ENCODE results near the gene MCM3AP.

The MCM3AP gene

DNA sequence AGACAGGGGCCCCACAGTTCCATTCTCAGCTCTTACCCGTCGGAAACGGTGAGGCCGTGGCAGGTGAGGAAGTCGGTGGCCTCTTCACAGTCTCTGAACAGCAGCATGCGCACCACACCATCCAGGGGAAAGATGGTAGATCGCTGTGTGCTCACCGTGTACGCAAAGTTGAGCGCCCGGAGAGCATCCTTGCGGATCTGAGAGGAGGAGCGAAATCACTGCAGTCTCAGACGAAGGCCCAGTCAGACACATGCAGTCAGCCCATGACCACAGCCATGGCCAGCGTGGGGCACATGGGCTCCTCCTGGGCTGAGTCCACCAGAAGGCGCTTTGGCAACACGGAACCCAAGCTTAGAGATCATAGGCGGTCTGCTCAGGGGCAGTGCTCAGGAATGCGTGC is 18.5 kb downstream of the MCM3AP start:
- TF ChIP-seq, protein P1, sequence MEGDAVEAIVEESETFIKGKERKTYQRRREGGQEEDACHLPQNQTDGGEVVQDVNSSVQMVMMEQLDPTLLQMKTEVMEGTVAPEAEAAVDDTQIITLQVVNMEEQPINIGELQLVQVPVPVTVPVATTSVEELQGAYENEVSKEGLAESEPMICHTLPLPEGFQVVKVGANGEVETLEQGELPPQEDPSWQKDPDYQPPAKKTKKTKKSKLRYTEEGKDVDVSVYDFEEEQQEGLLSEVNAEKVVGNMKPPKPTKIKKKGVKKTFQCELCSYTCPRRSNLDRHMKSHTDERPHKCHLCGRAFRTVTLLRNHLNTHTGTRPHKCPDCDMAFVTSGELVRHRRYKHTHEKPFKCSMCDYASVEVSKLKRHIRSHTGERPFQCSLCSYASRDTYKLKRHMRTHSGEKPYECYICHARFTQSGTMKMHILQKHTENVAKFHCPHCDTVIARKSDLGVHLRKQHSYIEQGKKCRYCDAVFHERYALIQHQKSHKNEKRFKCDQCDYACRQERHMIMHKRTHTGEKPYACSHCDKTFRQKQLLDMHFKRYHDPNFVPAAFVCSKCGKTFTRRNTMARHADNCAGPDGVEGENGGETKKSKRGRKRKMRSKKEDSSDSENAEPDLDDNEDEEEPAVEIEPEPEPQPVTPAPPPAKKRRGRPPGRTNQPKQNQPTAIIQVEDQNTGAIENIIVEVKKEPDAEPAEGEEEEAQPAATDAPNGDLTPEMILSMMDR (IDR thresholded peaks at IDR 0.05; ENCODE audit: low read depth, low read length): no peak
- DNase-seq (ENCODE audit: extremely low read depth, low read depth): no peak

DNA sequence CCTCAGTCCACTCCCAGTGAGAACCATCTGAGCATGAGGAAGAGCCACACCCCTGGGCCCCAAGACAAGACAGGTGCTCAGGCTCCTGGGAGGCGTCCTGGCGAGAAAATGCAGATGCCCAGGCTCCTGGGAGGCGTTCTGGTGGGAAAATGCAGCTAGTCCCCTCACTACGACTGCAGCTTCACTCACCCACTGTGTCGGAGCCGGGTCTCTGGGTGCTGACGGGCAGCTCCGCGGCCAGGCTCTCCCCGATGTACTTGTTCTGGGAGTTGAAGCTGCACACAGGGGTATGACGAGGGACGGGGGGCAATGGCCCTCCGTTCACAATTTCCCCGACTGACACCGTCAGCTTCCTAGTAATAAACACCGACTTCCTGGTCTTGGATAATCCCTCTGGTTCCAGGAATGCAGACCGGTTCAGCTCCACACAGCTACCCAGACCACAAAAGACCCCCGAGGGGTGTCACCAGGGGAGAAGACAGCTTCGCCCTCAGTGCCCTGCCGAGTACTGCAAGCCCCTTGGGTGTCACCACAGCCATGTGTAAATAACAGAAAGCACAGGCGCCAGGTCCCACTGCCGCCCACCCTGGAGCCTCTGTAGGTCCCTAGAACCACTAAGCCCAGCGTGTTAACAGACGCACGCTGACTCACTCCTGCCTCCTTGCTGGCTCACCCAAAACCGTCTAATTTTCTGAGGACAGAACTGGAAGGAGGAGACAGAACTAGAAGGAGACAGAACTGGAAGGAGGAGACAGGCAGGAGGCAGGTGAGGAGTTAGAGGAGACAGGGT is 19.5 kb downstream of the MCM3AP start:
- TF ChIP-seq, protein P1 (IDR thresholded peaks at IDR 0.05; ENCODE audit: low read depth, low read length): no peak

DNA sequence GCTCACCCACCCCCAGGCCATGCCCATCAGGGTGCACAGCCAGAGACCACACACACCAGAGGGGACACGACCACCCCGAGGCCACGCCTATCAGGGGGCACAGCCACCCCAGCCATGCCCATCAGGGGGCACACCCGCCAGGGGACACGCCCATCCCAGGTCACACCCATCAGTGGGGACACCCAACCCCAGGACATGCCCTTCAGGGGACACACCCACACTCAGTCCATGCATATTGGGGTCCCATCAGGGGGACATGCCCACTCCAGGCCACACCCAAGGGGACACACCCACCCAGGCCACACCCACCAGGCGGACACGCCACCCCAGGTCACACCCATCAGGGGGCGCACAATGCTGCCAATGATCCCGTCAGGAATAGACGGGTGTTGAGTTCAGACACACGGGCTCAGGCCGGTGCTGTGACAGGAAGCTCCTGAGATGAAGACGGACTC is 20.7 kb downstream of the MCM3AP start:
- no peak for DNase-seq (ENCODE audit: extremely low read depth, low read depth)
- TF ChIP-seq, protein P1 (IDR thresholded peaks at IDR 0.05; ENCODE audit: low read depth, low read length): no peak

More for the DNA sequence above, 19.5 kb downstream of the MCM3AP start:
- DNase-seq (ENCODE audit: extremely low read depth, low read depth): no peak

DNA sequence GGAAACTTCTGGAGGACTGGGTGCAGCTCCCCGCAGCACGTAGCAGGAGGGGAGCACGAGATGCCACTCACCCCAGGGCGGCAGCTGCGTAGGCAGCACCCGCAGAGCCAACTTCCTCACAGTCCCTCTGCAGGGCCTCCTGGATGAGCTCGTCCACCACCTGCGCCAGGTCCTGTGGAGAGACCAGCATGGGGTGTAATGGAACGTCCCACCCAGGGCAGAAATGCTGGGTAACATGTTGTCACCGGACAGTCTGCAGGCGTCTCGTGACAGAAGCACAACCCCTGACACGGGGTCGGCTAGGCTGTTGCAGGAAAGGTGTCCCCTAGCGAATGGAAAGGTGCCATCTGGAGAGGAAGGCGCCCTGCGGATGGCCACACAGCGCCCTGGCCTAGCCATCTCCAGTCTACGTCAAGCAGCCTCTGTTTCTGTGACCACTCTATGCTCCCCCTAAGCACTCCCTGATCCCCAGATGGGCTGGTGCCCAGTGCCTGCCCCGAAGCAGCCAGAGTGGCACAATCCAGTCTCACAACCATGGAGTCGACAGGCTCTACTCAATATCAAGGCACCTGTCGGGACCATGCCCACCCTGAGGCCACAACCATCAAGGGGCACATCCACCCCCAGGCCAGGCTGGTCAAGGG is 21.2 kb downstream of the MCM3AP start:
- no peak for DNase-seq (ENCODE audit: extremely low read depth, low read depth)
- TF ChIP-seq, protein P1 (IDR thresholded peaks at IDR 0.05; ENCODE audit: low read depth, low read length): no peak

DNA sequence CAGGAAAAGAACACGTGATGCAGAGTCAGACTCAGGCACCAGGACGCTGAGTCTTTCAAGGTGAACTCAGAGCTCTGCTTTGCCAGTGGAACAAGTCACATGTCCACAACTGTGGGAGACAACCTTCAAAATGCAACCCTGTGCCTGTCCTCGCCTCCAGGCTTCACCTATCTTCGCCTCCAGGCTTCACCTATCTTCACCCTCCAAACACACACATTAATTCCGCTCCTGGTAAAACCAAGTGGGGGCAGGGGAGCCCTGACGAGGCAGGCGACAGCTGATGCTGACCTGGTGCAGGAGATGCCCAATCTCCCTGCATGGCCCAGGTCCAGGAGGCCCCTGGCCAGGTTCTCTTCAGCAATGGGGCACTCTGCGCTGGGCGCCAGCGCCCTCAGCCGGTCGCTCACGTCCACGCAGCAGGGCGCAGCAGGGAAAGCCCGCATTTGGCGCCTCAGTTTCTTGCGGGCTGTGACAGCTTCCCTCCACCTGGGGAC is 28.9 kb downstream of the MCM3AP start:
- TF ChIP-seq, protein P1 (IDR thresholded peaks at IDR 0.05; ENCODE audit: low read depth, low read length): no peak

DNA sequence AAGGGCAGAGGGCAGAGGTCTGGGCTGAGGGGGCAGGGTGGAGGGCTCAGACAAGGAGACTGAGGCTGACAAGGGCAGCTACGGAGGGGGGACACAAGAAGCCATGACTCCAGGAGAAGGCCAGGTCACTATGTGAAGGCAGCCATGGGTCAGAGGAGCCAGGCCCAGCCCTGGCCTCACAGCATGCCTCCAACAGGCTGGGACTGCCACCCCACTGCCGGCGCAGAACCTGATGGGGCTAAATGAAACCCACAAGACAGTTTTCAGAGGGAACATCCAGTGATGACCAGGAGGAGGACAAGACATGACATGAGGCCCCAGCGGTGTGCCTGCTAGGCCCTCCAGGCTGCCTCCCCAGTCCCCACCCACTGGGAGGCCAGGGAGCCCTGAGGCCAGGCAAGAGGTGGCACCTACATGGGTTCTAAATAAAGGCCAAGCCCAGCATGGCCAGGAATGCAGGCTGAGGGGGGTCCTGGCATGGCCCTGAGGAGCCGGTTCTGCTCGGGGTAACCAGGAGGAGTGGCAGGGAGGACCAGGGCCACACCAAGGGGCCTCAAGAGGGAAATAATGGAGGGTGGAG is 29.6 kb downstream of the MCM3AP start:
- TF ChIP-seq, protein P1 (IDR thresholded peaks at IDR 0.05; ENCODE audit: low read depth, low read length): no peak
- no peak for DNase-seq (ENCODE audit: extremely low read depth, low read depth)

More for the DNA sequence above, 28.9 kb downstream of the MCM3AP start:
- DNase-seq (ENCODE audit: extremely low read depth, low read depth): no peak

DNA sequence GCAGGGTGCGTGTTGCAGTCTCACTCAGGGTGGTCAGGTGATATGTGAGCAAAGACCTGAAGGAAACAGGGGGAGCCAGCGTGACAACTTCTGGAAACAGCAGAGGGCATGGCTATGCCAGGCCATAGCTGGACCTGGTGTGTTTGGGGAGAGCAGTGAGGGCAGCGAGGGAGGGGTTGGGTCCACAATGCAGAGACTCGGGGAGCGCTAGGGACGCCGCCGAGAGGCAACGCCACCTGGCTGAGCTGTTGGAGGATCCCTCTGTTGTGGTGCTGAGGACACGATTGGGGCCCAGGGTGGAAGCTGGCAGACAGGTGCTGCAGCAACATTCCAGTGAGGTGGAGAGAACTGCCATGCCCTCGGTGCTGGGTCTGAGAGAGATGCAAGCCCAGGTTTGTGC is 30.2 kb downstream of the MCM3AP start:
- TF ChIP-seq, protein P1 (IDR thresholded peaks at IDR 0.05; ENCODE audit: low read depth, low read length): no peak
- DNase-seq (ENCODE audit: extremely low read depth, low read depth): no peak
